Tibial nerve (tissue), 4 donors: ENCODE results near the gene PLA2G4D.

Experiments
- EP300 ChIP-seq, 2 donors: sonication (generic); formaldehyde crosslinking; IDR thresholded peaks; one replicate each; pipeline ENCODE4 v1.6.1; 2017; ENCODE audit warnings: antibody characterized with exemption in 2 of 2, mild to moderate bottlenecking in 1 of 2
- POLR2A ChIP-seq, 2 donors: fragments of 450-650 bp; IDR thresholded peaks; one replicate each; pipeline ENCODE4 v1.6.1; 2017; ENCODE audit warnings: antibody characterized with exemption in 2 of 2, mild to moderate bottlenecking in 2 of 2, moderate library complexity in 2 of 2
- TF ChIP-seq, protein P1 (sequence below), 5 experiments: fragments of 200-600 bp in 3 of 5; fragments of 450-650 bp in 2 of 5; sonication (generic) in 3 of 5; IDR thresholded peaks; one replicate each; pipeline ENCODE4 v1.5.1; 2016 to 2019; ENCODE audit warnings: antibody characterized with exemption in 5 of 5, mild to moderate bottlenecking in 3 of 5, moderate library complexity in 2 of 5

DNA sequence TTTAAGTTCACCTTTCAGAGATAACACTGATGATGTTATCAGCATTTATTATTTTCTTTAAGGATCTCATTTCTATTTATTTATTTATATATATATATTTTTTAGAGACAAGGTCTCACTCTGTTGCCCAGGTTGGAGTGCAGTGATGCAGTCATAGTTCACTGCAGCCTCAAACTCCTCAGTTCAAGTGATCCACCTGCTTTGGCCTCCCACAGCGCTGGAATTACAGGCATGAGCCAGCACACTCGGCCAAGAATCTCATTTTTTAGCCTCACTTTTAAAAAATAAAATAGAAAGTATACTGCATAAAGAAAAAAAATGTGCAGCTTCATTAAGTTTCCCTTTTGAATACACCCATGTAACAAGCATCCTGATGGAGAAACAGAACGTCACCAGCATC, 35.6 kb downstream of the PLA2G4D start:
- TF ChIP-seq, protein P1, sequence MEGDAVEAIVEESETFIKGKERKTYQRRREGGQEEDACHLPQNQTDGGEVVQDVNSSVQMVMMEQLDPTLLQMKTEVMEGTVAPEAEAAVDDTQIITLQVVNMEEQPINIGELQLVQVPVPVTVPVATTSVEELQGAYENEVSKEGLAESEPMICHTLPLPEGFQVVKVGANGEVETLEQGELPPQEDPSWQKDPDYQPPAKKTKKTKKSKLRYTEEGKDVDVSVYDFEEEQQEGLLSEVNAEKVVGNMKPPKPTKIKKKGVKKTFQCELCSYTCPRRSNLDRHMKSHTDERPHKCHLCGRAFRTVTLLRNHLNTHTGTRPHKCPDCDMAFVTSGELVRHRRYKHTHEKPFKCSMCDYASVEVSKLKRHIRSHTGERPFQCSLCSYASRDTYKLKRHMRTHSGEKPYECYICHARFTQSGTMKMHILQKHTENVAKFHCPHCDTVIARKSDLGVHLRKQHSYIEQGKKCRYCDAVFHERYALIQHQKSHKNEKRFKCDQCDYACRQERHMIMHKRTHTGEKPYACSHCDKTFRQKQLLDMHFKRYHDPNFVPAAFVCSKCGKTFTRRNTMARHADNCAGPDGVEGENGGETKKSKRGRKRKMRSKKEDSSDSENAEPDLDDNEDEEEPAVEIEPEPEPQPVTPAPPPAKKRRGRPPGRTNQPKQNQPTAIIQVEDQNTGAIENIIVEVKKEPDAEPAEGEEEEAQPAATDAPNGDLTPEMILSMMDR (IDR thresholded peaks at IDR 0.05) = no peak
- no peak for TF ChIP-seq EP300 (IDR thresholded peaks at IDR 0.05)
- TF ChIP-seq POLR2A (IDR thresholded peaks at IDR 0.05) = no peak
